ENCODE measurements around the gene STARD7.

Gene STARD7

DNA sequence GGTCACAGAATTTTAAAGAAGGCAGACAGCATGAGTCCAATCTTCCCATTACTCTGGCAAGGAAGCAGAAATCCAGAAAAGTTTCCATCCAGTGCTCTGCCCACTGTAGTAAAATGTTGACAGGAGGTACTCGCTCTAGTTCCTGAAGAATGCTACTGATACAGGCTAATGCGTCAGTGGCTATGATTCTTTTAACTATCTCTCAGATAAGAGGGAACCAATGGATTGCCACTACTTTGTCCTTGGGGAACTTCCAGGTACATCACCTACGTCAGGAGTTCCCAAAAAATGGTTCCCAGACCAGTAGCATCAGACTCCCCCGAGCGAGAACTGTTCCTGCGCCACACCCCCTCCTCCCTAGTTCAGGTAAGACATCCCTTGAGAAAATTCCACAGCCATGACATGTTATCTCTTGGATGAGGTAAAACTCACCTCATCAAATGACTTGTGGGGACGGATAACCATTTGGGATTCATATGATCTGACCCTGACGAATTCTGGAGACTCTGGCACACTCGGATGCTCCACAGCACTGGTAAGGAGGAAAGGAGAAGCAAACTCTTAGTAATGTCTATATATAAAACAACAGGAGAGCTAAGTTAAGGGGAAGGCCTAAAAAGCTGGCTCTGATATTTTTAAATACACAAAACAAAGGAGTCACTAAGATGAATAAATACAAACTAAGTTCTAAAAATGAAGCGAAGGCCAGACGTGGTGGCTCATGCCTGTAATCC is 16.5 kb downstream of the STARD7 start:
- H2AFZ ChIP-seq (ENCODE audit: low read length): no peak overlapping the region

DNA sequence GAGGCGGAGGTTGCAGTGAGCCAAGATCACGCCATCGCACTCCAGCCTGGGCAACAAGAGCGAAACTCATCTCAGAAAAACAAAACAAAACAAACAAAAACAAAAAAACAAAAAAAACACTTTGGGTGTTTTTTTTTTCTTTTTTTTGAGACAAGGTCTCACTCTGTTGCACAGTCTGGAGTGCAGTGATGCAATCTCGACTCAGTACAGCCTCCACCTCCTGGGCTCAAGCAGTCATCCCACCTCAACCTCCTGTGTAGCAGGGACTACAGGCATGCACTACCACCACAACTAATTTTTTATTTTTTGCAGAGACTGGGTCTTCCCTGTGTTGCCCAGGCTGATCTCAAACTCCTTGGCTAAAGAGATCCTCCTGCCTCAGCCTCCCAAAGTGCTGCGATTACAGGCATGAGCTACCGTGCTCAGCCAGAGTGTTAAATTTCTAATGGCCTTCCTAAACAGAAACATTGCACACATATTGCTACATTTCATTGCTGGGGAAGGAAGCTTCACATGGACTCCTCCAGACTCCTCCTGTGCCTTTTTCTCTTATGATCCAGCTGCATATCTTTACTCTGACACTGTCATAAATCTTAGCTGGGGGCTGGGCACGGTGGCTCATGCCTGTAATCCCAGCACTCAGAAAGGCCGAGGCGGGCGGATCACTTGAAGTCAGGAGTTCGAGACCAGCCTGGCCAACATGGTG is 19.7 kb downstream of the STARD7 start:
- no peak overlapping the region for H2AFZ ChIP-seq (ENCODE audit: low read length)
- H3K4me2 ChIP-seq (ENCODE audit: low read depth, low read length, poor library complexity, severe bottlenecking): no peak overlapping the region
- no peaks in the 10 kb centered on the region for H3K27me3 ChIP-seq (ENCODE audit: insufficient read depth, low read length, poor library complexity, severe bottlenecking)
- H3K4me1 ChIP-seq (ENCODE audit: insufficient read depth, low read length, poor library complexity, severe bottlenecking): no peaks in the 10 kb centered on the region
- H3K9me3 ChIP-seq (ENCODE audit: insufficient read depth, low read depth, low read length): no peaks in the 10 kb centered on the region
- H3K9me2 ChIP-seq (replicated peaks; ENCODE audit: low read depth, low read length): no peaks in the 10 kb centered on the region
- peaks cover 85% of the 10 kb centered on the region for H3K36me3 ChIP-seq (ENCODE audit: insufficient read depth, low read length)
- H3K9ac ChIP-seq (ENCODE audit: low read depth, low read length, poor library complexity, severe bottlenecking): no peak overlapping the region
- no peak overlapping the region for H3K4me3 ChIP-seq (ENCODE audit: low read length, poor library complexity, severe bottlenecking)
- no peaks in the 10 kb centered on the region for H4K20me1 ChIP-seq (ENCODE audit: insufficient read depth, low read length, poor library complexity, severe bottlenecking)
- H3K79me2 ChIP-seq (ENCODE audit: insufficient read depth, low read length): 0 out of 2 replicates have a peak, but pooled peaks cover 3% of the 10 kb centered on the region
- TF ChIP-seq, protein P1, sequence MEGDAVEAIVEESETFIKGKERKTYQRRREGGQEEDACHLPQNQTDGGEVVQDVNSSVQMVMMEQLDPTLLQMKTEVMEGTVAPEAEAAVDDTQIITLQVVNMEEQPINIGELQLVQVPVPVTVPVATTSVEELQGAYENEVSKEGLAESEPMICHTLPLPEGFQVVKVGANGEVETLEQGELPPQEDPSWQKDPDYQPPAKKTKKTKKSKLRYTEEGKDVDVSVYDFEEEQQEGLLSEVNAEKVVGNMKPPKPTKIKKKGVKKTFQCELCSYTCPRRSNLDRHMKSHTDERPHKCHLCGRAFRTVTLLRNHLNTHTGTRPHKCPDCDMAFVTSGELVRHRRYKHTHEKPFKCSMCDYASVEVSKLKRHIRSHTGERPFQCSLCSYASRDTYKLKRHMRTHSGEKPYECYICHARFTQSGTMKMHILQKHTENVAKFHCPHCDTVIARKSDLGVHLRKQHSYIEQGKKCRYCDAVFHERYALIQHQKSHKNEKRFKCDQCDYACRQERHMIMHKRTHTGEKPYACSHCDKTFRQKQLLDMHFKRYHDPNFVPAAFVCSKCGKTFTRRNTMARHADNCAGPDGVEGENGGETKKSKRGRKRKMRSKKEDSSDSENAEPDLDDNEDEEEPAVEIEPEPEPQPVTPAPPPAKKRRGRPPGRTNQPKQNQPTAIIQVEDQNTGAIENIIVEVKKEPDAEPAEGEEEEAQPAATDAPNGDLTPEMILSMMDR (conservative IDR thresholded peaks at IDR 0.05; ENCODE audit: low read length): no peak
- no peak for TF ChIP-seq EZH2phosphoT487 (IDR thresholded peaks at IDR 0.05; ENCODE audit: borderline replicate concordance)
- peaks cover 5% of the 10 kb centered on the region; the same call in 1 of the 2 replicates for H3F3A ChIP-seq (ENCODE audit: low read depth)

More for the DNA sequence above, 16.5 kb downstream of the STARD7 start:
- Histone ChIP-seq H3K4me1 (ENCODE audit: insufficient read depth, low read length, poor library complexity, severe bottlenecking) (no peaks in the 10 kb centered on the region), H3K4me2 (ENCODE audit: low read depth, low read length, poor library complexity, severe bottlenecking) (no peak overlapping the region), H3K9me3 (ENCODE audit: insufficient read depth, low read depth, low read length) (no peaks in the 10 kb centered on the region), H4K20me1 (ENCODE audit: insufficient read depth, low read length, poor library complexity, severe bottlenecking) (peaks cover 17% of the 10 kb centered on the region), H3K79me2 (ENCODE audit: insufficient read depth, low read length) (peaks cover 30% of the 10 kb centered on the region), H3K27me3 (ENCODE audit: insufficient read depth, low read length, poor library complexity, severe bottlenecking) (no peaks in the 10 kb centered on the region), H3K9me2 (replicated peaks; ENCODE audit: low read depth, low read length) (no peaks in the 10 kb centered on the region), H3K9ac (ENCODE audit: low read depth, low read length, poor library complexity, severe bottlenecking) (no peak overlapping the region), H3K36me3 (ENCODE audit: insufficient read depth, low read length) (peaks cover 69% of the 10 kb centered on the region), H3K4me3 (ENCODE audit: low read length, poor library complexity, severe bottlenecking) (no peak overlapping the region), H3F3A (ENCODE audit: low read depth) (no peaks in the 10 kb centered on the region)
- TF ChIP-seq, protein P1 (conservative IDR thresholded peaks at IDR 0.05; ENCODE audit: low read length): no peak
- TF ChIP-seq EZH2phosphoT487 (IDR thresholded peaks at IDR 0.05; ENCODE audit: borderline replicate concordance): no peak

DNA sequence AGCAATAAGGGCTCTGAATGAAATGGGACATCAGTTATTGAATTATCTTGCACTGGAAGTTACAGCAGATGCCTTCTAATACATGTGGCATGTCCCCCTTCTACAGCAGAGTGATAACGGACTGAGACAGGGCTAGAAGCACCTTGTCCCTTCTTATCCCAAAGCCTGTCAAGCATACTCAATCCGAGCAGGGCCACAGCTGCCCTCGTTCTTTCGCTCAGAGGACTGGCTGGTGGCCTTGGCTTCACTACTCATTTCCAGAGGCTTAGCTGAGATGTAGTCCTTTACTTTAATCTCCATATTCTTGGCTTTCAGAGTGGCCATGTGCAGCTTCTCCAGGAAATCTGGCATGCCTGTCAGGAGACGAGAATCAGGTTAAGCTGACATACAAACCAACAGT is 22.1 kb downstream of the STARD7 start:
- Histone ChIP-seq H3K9me3 (ENCODE audit: insufficient read depth, low read depth, low read length) (no peaks in the 10 kb centered on the region), H3K36me3 (ENCODE audit: insufficient read depth, low read length) (peaks cover 63% of the 10 kb centered on the region), H3K9ac (ENCODE audit: low read depth, low read length, poor library complexity, severe bottlenecking) (no peak overlapping the region), H3K9me2 (replicated peaks; ENCODE audit: low read depth, low read length) (no peaks in the 10 kb centered on the region), H3K4me2 (ENCODE audit: low read depth, low read length, poor library complexity, severe bottlenecking) (no peak overlapping the region), H3K27me3 (ENCODE audit: insufficient read depth, low read length, poor library complexity, severe bottlenecking) (no peaks in the 10 kb centered on the region), H3K4me3 (ENCODE audit: low read length, poor library complexity, severe bottlenecking) (no peak overlapping the region), H2AFZ (ENCODE audit: low read length) (no peak overlapping the region), H3K79me2 (ENCODE audit: insufficient read depth, low read length) (no peaks in the 10 kb centered on the region), H3K4me1 (ENCODE audit: insufficient read depth, low read length, poor library complexity, severe bottlenecking) (no peaks in the 10 kb centered on the region), H3F3A (ENCODE audit: low read depth) (peaks cover 5% of the 10 kb centered on the region; the same call in 1 of the 2 replicates), H4K20me1 (ENCODE audit: insufficient read depth, low read length, poor library complexity, severe bottlenecking) (no peaks in the 10 kb centered on the region)
- no peak for TF ChIP-seq EZH2phosphoT487 (IDR thresholded peaks at IDR 0.05; ENCODE audit: borderline replicate concordance)

Measured in Loucy (cell line).